Measurements from ENCODE around the gene JAG1.
"Not testable (repeated sequence)": the region's sequence is repeated elsewhere in the genome, so short reads cannot be mapped to it uniquely, and the experiment has no call there.

The JAG1 gene

DNA sequence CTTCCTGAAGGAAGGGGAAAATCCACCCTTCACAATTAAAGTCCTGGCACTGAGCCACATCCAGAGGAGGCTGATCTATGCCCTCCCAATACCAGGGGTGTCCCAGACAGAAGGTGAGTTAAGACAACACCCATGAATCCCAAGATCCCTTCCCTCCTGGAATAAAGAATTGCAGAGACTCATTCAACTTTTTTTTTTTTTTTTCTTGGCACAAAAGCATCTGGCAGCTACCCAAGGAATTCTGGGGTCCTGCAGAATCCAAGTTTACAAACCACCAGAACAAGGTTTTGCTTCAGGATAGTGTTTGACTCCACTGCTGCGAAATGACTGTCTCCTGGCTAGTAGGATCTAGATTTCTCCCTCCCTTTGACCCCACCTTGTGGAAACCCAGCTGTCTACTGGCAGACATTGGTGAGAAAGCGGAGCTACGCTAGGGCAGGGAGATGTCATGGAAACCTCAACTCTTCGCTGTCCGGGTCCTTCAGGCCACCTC lies 37.4 kb downstream of the JAG1 start:
- DNase-seq = peak in 1 of 14 donors; percentile 11

DNA sequence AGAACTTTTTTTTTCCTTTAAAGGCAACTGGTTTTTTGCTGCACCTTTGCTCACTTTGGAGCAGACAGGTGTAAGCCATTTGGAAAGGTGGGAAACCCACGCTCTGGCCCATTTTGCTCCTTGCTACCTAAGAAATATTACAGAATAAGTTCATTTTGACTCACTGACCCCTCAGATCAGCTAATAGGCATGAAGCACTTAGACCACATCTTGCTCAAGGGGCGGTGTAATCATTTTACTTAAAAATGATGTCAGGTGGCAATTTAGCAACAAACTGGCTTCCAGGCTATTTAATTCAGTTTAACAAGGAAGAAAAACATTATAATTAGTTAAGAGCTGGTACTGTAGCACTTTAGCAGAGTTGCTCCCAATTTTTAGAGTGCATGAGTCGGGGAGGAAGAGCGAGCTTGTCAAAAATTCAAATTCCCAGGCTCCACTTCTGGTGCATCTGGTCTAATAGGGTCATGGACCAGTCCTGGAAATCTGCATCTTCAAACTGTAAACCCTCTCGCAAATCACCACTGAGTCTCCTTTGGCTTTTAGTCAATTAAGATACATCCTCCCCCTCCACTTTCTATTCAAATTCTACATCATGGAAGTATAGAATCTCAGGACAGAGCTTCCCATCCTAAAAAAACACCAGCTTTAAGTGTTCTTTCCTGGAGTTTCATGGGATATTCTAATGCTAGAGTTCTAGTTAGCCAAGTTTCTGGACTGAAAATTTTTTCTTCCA lies 38.2 kb downstream of the JAG1 start:
- no peak for DNase-seq

DNA sequence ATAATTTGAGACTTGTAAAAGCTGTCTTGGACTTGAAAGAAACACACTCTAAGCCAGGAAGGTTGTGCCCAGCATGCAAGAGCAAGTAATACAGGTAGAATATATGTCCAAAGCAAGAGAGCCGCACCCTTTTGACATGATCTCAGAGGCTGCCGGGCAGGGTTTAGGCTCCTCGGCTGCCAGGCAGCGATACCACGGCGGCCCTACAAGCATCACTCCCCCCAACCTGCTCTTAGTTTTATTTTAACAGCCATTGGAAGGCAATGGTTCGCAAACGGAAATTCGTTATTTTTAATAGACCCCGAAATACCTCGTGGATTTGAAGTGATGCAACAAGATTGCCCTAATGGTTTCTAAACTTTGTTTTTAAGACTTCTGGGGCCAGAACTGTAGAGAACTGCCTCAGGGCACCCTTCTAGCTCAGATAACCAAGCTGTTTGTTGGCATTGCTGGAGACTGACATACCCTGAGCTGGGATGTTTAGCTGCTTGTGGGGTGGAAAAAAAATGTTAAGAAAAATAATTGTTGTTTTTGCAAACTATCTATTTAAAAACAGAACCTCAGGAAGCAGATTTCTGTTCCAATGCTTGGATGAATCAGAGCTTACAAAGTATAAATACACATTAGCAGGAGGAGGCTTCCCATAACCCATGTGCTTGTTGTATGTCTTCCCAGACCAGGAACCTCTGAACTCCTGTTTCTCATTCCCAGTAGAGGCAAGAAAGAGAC lies 39.0 kb downstream of the JAG1 start:
- no peak for DNase-seq

DNA sequence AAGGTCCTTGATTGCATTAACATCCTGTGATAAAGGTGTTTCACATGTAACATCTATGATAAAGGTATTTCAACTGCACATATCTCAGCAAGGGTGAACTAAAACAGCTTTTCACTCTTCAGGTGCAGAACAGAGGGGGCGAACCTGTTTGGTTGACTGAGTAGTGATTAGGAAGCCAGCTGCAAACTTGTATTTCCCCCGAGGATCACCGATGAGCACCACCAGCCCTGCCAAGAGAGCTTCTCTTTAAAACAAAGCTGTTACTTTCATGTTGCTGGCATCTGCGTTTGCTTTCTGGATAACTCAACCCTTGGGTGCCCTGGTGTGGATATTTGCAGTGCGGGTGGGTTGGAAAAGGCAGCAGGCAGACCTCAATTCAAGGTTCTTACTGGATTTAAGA lies 39.6 kb downstream of the JAG1 start:
- no peak for DNase-seq

DNA sequence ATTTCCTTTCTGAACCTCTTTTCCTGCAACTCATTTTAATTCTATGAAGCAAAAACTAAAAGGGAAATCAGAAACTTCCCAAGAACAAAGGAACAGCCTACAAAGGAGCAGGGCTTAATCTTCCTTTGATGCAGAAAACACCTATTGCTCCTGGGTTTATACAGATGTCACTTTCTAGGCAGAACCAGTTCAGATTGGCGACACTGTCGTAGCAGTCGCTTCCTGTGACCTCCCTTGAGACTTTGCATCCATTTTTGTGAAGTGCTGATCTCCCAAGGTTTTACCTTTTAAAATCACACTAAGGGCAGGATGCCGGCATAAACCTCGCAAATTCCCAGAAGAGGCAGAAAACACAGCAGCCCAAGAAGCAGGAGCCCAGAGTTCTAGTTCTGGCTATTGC lies 40.1 kb downstream of the JAG1 start:
- DNase-seq = no peak

DNA sequence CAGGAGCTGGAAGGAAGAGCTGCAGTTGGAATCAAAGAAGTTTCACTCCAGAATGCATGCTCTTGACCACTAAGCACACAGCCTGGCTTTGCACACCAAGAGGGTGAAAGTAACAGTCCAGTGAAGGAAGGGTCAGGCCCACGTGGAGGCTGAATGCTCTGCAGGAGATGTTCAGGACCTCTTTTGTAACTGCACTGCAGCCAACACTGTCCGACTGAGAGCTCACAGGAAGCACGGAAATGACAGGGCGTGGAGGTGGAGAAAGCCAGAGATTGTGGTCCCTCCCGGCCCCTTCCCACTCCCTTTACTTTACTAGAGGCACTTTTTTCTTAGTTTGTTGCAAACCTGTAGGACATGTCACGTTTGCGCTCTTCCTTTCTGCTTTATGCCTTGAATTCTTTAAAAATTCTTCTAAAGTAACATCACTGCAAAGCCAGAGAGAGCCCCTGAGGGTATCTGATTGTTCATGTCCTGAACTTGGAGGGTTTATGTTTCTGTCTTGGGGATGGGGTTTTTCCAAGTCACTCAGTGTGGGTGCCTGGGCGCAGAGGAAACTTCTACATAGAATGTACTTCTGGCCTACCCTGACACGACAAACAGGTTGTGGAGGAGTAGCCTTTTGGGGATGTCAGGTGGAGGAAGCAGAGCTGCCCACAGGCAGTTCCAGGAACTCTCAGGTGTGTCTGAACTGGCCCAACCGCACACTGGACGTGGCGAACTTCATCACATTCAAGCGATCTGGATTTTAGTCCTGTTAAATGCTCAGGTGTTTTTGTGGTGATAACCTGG lies 40.9 kb downstream of the JAG1 start:
- no peak for DNase-seq

DNA sequence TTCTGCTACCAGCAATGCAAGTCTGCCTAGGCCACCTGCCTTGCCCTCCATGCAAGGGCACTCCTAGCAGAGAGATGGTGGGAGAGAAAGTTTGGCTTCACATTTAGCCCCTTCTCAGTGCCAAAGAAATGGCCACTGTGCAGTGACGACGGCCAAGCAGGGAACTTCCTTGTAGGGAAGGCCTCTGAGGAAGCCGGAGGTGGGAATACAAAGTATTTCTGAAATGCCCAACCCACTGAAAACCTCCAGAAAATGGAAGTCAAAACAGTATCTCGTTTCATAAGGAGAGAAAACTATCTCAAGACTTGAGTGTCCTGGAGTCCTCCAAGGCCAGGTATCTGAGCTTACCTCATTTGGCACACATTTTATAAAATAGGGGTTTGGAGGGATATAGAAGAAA lies 42.7 kb downstream of the JAG1 start:
- no peak for DNase-seq

DNA sequence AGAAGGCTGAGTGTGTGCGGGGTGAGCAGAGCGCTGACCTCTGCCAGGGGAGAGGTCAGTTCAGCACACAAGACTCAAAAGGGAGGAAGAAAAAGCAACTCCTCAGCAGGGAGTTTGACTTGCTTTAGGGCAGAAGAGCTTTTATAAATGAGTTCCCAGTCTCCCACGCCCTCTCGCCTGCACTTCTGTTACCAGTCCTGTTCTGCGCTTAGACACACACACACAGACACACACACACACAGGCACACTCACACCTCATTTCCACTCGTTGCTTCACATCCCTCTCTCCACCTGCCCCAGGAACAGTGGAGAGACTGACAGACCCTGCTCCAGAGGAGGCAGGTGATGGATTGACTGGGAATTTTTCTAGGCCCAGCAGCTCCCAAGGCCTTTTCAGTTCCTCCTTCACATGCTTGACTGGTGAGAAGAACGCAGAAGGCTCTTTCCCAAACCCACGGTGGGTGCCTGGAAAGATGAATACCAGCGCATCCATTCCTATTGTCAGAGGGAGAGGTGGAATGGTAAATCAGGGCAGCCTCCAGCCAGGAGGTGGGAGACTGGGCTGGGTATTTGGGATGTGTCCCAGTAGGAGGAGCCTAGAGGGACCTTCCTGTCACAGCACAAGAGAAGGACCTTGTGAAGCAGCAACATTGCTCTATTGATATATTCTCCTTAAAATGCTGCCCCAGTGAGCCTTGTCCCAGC lies 43.7 kb downstream of the JAG1 start:
- no peak for DNase-seq

DNA sequence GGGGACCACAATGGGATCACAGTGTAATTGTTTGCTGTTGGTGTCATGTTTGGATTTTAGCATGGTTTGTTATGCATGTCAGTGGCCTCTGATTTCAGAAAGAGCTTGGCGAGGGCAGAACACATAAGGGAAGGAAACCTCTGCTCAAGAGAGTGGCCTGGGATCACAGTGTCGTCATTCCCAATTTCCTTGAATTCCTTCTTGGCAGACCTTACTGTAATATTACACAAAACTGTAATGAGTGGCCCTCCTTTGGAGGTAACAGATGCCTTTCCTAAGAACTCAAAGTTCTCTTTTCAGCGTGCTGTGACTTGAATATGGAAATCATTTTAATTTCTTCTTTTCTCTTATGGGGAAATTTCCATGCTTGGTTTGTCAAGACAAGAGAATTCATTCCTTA lies 46.9 kb downstream of the JAG1 start:
- DNase-seq = no peak

DNA sequence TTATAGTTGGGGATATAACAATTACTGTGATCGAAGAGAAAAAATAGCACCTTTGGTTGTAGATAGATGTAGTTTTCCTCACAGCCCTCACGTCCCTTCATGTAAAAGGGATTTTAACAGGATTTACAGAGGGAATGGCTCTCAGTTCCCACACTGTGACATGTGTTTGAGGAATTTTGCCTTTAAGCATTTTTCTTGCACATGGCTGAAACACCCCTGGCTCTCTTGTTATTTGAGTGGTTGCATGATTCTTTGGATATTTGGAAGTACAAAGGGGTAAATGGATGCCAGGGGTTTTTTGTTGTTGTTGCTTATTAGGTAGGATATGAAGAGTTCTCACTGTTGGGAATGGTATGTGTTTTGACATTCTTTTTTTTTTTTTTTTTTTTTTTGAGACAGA lies 48.2 kb downstream of the JAG1 start:
- no peak for DNase-seq

DNA sequence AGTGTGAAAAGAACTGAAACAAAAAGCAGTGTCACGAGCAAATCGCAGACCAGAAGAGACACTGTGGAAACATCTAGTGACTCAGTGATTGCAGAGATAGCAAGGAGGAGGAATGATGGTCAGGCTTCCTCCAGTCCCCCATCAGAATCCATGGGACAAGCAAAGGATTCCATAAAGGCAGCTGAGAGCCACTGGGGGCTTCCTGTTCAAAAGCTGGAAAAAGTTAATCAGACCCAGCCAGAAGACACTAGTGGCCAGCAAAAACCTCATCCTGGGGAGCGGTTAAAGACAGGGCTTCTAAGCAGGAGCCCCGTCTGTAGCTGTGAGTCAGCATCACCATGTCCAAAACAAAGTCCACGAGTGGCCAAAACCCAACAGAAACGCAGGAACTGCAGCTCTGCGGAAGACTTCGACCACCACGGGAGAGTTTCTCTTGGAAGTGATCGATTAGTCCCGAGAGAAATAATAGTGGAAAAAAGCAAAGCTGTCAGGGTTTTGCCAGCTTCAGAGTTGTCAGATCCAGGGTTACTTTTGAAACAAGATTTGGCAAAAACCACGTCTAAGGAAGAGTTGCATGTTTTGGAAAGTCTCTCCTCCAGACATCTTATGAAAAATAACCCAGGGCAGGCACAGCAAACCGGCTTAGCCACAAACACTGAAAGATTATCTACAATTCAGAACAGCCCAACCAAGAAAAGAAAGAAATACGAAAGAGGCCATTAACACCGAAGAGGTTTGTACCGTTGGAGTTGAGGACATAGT lies 51.0 kb downstream of the JAG1 start:
- no peak for DNase-seq

DNA sequence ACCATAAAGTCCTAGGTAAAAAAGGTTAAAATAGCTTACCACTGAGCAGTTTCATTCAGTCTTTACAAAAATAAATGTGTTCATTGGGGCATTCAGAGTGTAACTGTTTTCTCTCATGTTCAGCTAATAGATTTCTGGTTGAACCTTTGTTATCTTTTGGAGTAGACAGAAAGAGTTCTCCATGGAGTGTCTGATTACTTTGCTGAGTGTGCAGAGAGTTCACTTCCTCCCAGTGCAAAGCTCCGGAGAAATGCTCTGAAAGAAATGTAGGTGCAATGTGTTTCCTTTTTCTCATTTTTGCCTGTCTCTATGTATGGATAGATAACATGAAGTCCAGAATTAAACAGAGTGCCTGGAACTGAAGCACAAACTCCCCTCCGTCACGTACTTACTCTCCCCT lies 52.6 kb downstream of the JAG1 start:
- DNase-seq = no peak

DNA sequence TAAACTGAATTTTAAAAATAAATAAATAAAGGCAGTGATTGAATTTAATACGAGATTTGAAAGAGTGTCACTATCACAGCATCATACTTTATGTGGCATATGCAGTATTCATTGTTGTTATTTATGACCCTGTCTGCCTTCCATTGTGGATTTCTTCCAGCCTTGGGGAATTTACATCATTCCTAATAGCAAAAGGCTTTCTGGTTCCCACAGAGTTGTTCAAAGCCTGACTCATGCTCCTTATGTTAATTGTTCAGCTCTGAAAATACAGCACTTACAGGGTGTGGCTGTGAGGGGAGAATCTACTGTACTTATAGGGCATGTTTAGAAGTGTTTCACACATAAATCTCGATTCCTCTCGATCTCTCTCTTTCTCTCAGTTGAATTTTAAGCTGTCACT lies 54.4 kb downstream of the JAG1 start:
- DNase-seq = no peak

DNA sequence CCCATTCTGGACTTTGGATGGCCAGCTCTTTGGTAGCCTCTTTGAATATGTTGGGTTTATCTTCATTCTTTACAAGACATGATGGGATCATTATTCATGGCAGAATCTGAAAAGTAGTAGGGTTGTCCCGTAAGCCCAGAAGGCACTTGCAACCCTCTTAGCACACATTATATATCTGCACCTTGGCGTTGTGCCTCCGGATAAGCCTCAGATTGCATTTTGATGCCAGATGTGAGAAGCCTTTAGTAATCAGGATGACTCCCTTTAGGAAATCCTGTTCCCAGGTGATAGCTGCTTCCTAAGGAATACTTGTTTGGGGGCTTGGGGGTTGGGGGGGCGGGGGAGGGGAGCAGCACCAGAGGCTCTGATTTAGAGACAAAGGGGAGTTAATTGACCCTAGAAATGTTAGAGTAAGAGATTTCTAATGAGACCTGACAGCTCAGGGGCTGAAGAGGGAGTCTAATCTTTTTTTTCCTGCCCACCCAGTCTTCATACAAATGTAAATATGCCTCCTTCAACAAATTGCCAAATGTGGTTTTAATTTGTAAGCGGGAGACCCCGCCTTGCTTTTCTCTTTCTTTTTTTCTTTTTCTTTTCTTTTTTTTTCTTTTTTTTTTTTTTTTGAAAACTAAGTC lies 55.1 kb downstream of the JAG1 start:
- no peak for DNase-seq

DNA sequence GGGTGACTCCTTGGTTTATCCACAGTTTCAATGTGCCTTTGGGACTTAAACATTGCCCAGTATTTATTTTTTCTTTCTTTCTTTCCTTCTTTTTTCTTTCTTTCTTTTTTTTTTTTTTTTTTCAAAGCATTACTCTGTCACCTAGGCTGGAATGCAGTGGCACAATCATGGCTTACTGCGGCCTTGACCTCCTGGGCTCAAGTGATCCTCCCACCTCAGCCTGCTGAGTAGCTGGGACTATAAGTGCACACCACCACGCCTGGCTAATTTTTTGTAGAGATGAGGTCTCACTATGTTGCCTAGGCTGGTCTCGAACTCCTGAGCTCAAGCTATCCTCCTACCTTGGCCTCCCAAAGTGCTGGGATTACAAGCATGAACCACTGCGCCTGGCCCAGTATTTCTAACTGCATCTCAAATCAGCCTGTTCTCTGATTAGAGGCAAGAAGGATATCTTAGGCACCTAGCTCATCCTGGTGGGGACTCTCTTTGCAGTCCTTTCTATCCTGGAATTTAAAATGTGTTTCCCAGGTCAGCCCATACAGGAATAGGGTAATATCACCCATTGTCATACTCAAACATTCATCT lies 56.2 kb downstream of the JAG1 start:
- not testable (repeated sequence) for DNase-seq

DNA sequence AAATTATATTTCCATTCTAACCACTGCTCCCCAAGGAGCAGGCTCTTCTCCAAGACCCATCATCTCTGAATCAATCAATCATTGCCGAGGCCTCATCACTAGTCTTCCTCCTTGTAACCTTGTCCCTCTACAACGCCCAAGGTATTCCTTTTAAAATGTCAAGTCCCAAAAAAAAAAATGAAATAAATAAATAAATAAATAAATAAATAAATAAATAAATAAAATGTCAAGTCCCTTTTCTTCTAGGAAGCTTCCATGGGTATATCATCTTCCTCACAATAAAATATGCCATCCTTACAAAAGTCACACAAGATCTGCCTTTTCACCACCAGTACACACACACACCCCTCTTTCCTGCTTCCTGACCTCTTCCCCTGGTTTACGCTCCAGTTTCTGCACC lies 57.6 kb downstream of the JAG1 start:
- DNase-seq = no peak

DNA sequence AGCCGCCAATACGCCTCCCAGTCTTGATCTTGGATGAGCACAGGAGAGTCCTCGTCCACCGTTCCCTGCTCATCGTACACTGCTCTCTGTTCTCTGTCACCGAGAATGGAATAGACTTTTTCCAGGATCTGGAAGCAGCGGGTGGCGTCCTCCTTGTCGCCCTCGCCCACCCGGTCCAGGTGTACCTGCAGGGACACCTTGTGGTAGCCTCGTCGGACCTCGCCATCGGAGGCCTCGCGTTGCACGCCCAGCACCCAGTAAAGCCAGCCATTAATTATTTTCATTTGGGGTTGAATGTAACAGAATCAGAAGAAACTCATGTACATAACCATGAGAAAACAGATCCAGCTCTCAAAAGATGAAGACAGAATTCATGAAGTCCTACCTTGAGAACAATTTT lies 59.9 kb downstream of the JAG1 start:
- DNase-seq = no peak

DNA sequence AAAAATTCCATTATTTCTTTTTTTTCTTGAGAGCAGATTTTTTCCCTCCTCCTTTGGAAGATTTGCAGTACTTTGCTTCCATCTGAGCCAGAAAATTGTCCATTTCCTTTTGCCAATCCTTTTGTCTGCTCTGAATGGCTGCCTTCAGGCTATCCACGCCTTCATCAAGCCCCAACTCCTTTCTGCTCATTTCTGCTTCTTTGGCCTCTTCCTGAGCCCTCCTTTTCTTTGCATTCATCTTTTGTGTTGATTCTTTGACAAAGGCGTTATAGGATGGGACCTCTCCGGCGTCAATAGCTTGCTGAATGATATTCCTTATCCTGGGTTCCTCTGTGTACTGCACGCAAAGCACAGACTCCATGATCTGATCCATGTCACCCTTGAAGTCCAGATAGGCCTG lies 60.4 kb downstream of the JAG1 start:
- DNase-seq = not testable (repeated sequence)

DNA sequence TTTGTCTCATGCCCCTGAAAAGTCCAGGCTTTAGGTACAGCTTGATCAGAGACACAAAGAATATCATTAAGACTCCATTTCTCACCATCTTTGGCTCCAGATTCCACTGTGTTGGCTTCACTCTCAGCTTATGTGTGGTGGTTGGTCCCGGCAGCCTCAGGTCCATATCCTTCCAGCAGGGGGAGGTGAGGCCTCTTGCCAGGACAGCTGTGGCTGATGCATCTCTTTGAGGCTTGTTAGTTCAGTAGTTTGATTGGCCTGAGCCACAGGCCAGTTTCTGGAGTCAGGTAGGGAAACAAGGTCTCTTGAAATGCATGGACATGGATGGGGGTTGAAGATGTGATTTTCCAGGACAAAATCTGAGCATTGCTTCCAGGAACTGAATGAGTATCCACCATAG lies 62.4 kb downstream of the JAG1 start:
- peak in 1 of 14 donors; percentile 6 for DNase-seq

DNA sequence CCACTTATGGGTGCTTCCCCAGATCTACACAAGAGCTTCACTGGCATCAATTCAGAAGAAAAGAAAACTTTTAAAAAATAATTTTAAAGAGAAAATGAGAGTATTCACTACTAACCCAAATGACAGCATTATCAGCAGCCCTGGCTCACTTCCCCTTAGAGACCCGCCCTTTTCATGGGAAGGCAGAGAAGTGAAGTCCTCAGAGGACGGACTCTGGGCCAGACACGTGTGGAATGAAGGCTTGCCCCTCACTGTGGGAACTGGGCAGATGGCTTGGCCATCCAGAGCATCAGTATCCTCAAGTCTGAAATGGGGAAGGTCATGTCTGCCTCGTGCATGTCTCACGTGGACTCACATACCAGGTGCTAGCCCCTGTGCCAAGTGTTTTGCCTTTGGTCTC lies 63.5 kb downstream of the JAG1 start:
- DNase-seq = no peak

DNA sequence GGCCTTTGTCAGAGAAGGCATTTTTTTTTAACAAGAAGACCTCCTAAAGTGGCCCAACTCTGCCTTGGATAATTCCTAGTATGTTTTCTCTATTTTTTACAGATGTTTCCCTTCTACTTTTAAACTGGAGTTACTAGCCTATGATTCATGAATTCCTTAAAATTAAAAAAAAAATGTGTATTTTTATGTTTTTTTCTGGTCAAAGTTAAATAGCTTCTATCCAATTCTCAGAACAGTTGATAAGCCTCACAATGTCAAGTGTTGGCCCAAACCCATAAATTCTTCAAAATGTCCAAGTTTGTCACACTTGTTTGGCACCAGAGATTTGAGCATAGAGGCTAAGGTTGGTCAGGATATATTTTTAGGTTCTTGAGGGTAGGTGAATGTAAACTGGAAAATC lies 64.0 kb downstream of the JAG1 start:
- DNase-seq = no peak
